Fibroblast of villous mesenchyme (primary cell): ENCODE results near the gene PON3. TPM values are rescaled to one million over a fixed set of nuclear protein-coding genes. Genes with fewer than 3 reads are reported as not detected.
A peak's percentile ranks its signal among the peaks of the same experiment; 100 is the strongest.

ENCODE experiments used
- DNase-seq: peaks from one replicate; pipeline ENCODE4 v3.0.0-alpha.2; 2010; ENCODE audit warnings: low read depth
- H3K4me3 ChIP-seq: 2 replicates; pipeline ENCODE4 v1.5.1; 2011; ENCODE audit warnings: low read depth, mild to moderate bottlenecking, low read length
- total RNA-seq: library from RNA; depleted of rRNA; stranded (reverse); fragments of >200 nt; gene quantifications from 2 replicates; pipeline ENCODE4 v1.2.3, GENCODE V29; 2012
- TF ChIP-seq, protein P1 (sequence below): IDR thresholded peaks from 2 replicates; pipeline ENCODE4 v1.5.1; 2012; ENCODE audit warnings: low read depth, mild to moderate bottlenecking, low read length; ENCODE audit not compliant: insufficient read depth

The PON3 gene
- total RNA-seq, 1 donor = not detected

DNA sequence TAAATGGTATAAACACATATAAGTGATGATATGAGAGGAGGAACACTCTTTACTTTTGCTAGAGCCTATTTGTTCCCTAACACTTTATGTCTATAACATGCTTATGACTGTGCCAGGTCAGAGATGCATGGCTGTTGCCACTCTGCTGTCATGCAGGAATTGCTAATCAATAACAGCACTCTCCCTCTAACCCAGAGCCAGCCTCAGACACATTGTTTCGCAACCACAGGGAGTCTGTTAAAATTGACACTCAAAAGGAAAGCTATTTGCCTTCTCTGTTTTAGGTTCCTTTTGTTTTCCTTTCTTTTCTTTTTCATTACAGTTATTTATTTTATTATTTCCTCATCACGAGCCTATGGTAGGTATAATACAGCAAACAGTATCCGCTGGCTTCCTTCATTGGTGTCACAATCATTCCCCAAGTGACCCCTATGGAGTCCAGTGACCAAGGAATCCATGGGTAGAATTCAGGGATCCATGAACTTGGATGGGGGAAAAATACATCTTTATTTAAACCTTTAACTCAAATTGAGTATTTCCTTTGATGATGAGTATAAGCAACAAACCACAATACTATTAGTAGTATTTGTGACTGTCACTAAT, 31.8 kb upstream of the PON3 start:
- TF ChIP-seq, protein P1, sequence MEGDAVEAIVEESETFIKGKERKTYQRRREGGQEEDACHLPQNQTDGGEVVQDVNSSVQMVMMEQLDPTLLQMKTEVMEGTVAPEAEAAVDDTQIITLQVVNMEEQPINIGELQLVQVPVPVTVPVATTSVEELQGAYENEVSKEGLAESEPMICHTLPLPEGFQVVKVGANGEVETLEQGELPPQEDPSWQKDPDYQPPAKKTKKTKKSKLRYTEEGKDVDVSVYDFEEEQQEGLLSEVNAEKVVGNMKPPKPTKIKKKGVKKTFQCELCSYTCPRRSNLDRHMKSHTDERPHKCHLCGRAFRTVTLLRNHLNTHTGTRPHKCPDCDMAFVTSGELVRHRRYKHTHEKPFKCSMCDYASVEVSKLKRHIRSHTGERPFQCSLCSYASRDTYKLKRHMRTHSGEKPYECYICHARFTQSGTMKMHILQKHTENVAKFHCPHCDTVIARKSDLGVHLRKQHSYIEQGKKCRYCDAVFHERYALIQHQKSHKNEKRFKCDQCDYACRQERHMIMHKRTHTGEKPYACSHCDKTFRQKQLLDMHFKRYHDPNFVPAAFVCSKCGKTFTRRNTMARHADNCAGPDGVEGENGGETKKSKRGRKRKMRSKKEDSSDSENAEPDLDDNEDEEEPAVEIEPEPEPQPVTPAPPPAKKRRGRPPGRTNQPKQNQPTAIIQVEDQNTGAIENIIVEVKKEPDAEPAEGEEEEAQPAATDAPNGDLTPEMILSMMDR = no peak
- H3K4me3 ChIP-seq = no peak overlapping the region
- no peak for DNase-seq

DNA sequence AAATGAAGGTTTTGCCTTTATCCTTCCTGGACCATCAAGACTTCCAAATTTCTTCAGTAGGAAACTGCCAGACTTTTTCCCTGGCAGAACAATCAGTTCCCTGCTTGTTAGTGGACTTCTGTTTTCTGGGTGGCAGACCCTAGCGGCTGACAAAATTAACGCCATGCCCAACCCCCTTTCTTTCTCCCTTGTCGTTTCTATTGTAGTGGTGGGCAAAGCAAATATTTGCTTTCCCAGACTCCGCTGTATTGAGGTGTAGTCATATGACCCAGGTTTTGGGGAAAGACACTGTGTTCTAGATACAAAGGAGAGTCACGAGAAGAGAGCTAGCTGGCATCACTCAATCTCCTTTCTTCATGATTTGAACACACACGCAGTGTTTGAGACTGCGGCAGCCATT, 31.0 kb upstream of the PON3 start:
- no peak overlapping the region for H3K4me3 ChIP-seq
- TF ChIP-seq, protein P1 = no peak

DNA sequence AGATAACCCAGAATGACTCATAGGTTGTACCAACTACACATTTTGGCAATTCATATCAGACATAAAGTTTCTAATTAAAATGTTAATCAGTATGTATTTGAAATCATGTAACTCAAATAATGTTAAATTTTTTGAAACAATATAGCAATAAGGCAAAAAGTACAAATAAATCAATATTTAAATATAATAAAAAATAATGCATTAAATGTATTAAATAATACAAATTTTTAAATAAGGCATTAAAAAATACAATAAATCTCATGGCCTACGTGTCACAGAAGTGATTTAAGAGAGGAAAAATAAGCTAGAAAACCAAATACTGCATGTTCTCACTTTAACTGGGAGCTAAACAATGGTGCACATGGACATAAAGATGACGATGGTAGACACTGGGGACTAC, 29.5 kb upstream of the PON3 start:
- no peak overlapping the region for H3K4me3 ChIP-seq
- TF ChIP-seq, protein P1 = no peak
- no peak for DNase-seq

More for the DNA sequence above, 31.0 kb upstream of the PON3 start:
- no peak for DNase-seq

DNA sequence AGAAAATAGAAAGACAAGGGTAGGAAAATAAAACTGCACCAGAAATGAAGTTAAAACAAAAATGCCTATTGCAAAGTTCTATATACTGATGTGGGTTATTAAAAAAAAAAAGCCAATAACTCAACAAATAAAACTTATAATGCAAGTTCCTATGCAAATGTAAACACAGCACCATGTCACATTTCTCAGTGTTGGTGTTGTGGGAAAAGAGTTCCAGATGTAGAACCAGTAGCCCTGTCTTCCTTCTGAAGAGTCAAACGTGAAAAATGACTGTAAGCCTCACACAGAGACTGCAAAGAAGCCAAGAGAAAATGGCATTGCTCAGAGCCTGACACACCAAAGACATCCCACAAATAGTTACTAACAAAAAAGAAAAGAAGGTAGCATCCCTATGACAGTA, 28.5 kb upstream of the PON3 start:
- DNase-seq = peak; percentile 45
- TF ChIP-seq, protein P1 = no peak
- no peak overlapping the region for H3K4me3 ChIP-seq

DNA sequence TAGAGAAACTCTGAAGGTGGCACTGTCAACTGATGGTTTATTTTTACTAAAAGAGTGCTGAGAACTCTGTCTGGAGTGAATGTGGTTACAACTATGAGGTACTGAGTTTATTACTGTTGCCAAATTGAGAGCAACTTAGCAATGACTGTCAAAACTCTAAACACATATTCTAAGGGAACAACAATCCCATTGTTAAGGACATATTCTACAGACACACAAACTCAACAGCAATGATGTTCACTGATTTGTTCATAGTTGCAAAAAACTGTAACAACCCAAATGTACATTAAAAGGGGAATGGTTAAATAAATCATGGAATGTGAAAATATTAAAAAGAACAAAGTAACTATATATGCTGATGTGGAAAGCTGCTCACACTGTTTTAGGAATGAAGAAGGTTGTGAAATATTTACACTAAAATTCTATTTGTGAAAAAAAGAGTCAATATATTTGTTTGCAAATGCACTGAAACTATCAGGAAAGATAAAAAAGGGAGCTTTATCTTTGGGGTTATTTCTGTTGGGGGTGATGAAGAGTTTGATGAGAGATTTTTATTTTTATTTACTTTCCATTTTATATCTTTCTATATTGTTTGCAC, 25.8 kb upstream of the PON3 start:
- DNase-seq = peak; percentile 23
- TF ChIP-seq, protein P1 = no peak
- H3K4me3 ChIP-seq = no peak overlapping the region

DNA sequence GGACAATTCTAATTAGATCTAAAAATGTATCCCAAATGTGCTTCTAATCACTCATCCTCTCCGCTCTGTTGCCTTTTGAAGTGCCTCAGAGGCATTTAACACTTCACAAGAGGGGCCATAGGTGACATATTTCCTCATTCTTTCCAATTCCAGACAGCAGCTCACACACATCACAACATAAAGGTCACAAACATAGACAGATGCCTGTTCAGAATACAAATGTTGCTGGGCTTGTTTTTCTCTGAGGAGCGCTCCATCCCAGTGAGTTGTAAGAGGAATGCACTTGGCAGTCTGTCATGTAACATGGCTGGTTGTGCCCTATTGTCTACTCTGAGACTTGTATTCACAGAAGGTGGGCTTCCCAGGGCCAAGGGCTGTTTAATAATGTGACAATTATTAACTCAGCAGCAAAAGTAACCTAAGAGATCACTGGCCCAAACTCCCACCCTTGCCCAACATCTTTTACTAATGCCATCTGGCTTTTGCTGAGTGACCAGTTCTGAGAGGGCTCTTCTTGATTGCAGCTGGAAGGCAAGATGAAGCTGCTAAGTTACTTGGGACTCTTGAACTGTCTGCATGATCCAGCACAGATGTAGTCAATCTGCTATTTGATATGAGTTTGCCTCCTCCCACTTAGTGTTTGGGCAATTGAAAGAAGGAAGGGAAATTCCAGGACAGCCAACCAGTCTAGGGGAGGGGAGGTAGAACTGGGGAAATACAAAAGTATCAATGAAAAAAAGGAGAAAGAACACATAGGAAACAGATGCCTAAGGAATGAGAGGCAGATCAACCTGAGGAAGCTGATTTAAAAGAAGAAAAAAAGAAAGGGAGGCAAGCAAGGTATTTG, 25.0 kb upstream of the PON3 start:
- DNase-seq = peak; percentile 49
- TF ChIP-seq, protein P1 = no peak
- no peak overlapping the region for H3K4me3 ChIP-seq
